Tibial artery (tissue), 4 donors: ENCODE measurements around the gene MYDGF.

Experiments
- DNase-seq, 2 donors: peaks; one replicate each; pipeline ENCODE4 v3.0.0-alpha.2; 2019
- H3K27ac ChIP-seq, 2 donors: fragments of 200-600 bp; sonication (generic) in 1 of 2; 1 replicate in 1 of 2; 2 replicates in 1 of 2; pipeline ENCODE4 v1.5.1; 2018 to 2019; ENCODE audit warnings: mild to moderate bottlenecking in 1 of 2
- H3K27me3 ChIP-seq, 2 donors: fragments of 200-600 bp; sonication (generic) in 1 of 2; one replicate each; pipeline versions ENCODE4 v1.5.1 to v1.6.0; 2016 to 2019
- H3K36me3 ChIP-seq, 3 donors: fragments of 200-600 bp; sonication (generic) in 2 of 3; one replicate each; pipeline ENCODE4 v1.5.1; 2016 to 2019; ENCODE audit warnings: mild to moderate bottlenecking in 2 of 3
- H3K4me1 ChIP-seq, 4 donors: fragments of 200-600 bp; sonication (generic) in 2 of 4; 1 replicate in 3 of 4; 2 replicates in 1 of 4; pipeline ENCODE4 v1.5.1; 2016 to 2019
- H3K4me3 ChIP-seq, 2 donors: fragments of 200-600 bp; sonication (generic) in 1 of 2; 1 replicate in 1 of 2; 2 replicates in 1 of 2; pipeline ENCODE4 v1.5.1; 2018 to 2019; ENCODE audit warnings: mild to moderate bottlenecking in 2 of 2
- H3K9me3 ChIP-seq, 3 donors: fragments of 200-600 bp; sonication (generic) in 1 of 3; one replicate each; pipeline ENCODE4 v1.5.1; 2016 to 2019
- CTCF ChIP-seq, 2 experiments: fragments of 200-600 bp in 1 of 2; fragments of 450-650 bp in 1 of 2; IDR thresholded peaks; one replicate each; pipeline ENCODE4 v1.5.1; 2017 to 2019; ENCODE audit warnings: antibody characterized with exemption in 2 of 2, mild to moderate bottlenecking in 1 of 2, moderate library complexity in 1 of 2
- intact Hi-C: fragments of 100-400 bp; cut with DNase I; formaldehyde crosslinking; loops from one replicate; pipeline ENCODE4 v1.15.0; 2023; ENCODE audit warnings: low total_unique reads

The MYDGF gene

GRCh38 chr19:4703671-4704316 is 33.7 kb upstream of the MYDGF start:
- Histone ChIP-seq H3K27ac (no peak overlapping the region), H3K27me3 (no peaks in the 10 kb centered on the region), H3K36me3 (peaks cover 66 to 80% (median 75%) of the 10 kb centered on the region in 3 donors), H3K4me1 (peaks cover 0 to 20% (median 14%) of the 10 kb centered on the region in 4 donors), H3K9me3 (no peaks in the 10 kb centered on the region), H3K4me3 (no peak overlapping the region)
- no peak for DNase-seq
- intact Hi-C loops, result no loop called here
- TF ChIP-seq CTCF (IDR thresholded peaks at IDR 0.05), result no peak

GRCh38 chr19:4702764-4703163 is 32.6 kb upstream of the MYDGF start:
- intact Hi-C loops, result no loop called here
- Histone ChIP-seq H3K4me1 (peaks cover 0 to 13% (median 6%) of the 10 kb centered on the region in 4 donors), H3K4me3 (no peak overlapping the region), H3K27me3 (no peaks in the 10 kb centered on the region), H3K36me3 (peaks cover 76 to 90% (median 79%) of the 10 kb centered on the region in 3 donors), H3K9me3 (no peaks in the 10 kb centered on the region), H3K27ac (no peak overlapping the region)
- no peak for DNase-seq
- TF ChIP-seq CTCF (IDR thresholded peaks at IDR 0.05), result no peak

GRCh38 chr19:4701557-4701956 is 31.4 kb upstream of the MYDGF start:
- H3K27ac ChIP-seq, result no peak overlapping the region
- no peak overlapping the region for H3K4me3 ChIP-seq
- intact Hi-C loops, result no loop called here
- no peak for DNase-seq
- no peak for TF ChIP-seq CTCF (IDR thresholded peaks at IDR 0.05)
- peaks cover 88 to 98% (median 91%) of the 10 kb centered on the region in 3 donors for H3K36me3 ChIP-seq
- H3K9me3 ChIP-seq, result no peaks in the 10 kb centered on the region
- peaks cover 0 to 11% (median 0%) of the 10 kb centered on the region in 4 donors for H3K4me1 ChIP-seq
- H3K27me3 ChIP-seq, result no peaks in the 10 kb centered on the region

- Histone ChIP-seq H3K36me3 (peaks cover 96 to 100% (median 98%) of the 10 kb centered on the region in 3 donors), H3K4me1 (peaks cover 0 to 6% (median 0%) of the 10 kb centered on the region in 4 donors), H3K9me3 (no peaks in the 10 kb centered on the region), H3K27ac (no peak overlapping the region), H3K27me3 (no peaks in the 10 kb centered on the region), H3K4me3 (no peak overlapping the region)
- DNase-seq, result peak in 1 of 2 donors; percentile 52
- TF ChIP-seq CTCF (IDR thresholded peaks at IDR 0.05), result no peak
- intact Hi-C loops, result no loop called here
These were observed 30.5 kb upstream of the MYDGF start for GRCh38 chr19:4700693-4700970.

GRCh38 chr19:4699826-4700692 is 29.9 kb upstream of the MYDGF start:
- Histone ChIP-seq H3K4me1 (peaks cover 0 to 9% (median 0%) of the 10 kb centered on the region in 4 donors), H3K4me3 (no peak overlapping the region), H3K27ac (no peak overlapping the region), H3K27me3 (no peaks in the 10 kb centered on the region), H3K36me3 (peaks cover 95 to 100% (median 98%) of the 10 kb centered on the region in 3 donors), H3K9me3 (no peaks in the 10 kb centered on the region)
- DNase-seq, result peak in 1 of 2 donors; percentile 60
- intact Hi-C loops, result no loop called here
- TF ChIP-seq CTCF (IDR thresholded peaks at IDR 0.05), result no peak
